ENCODE data around the gene CCM2. TPM values are rescaled to one million over a fixed set of nuclear protein-coding genes. Genes with fewer than 3 reads are reported as not detected.

Gene CCM2
- total RNA-seq, 2 donors from 2014 or later, result 94.2 to 109 TPM

DNA sequence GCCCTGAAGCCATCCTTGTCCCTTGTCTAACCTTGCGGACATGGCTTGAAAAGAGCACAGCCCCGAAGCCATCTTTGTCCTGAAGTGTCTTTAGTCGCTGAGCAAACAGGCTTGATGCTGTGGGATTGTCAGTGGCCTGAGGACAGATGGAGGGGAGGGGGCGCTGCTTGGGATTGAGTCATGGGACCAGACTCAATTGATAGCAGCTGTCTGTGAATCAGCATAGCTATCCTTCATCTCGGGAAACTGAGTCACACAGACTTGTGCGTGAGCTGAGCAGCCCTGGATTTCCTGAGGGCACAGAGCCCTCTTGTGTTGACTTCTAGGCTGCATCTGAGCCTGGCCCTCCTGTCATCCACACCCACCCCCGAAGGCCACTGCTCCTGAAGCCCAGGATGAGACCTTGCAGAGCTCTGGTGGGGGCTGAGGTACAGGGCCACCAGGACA, 35.6 kb upstream of the CCM2 start:
- H3K4me3 Mint-ChIP-seq, result no peak overlapping the region
- peaks cover 19% of the 10 kb centered on the region for H3K4me1 Mint-ChIP-seq (ENCODE audit: low read depth)
- H3K27me3 Mint-ChIP-seq (ENCODE audit: low read depth), result no peaks in the 10 kb centered on the region
- H3K36me3 Mint-ChIP-seq (ENCODE audit: insufficient read depth in 2 of 2), result peaks cover 14 to 21% of the 10 kb centered on the region in 2 donors
- no peaks in the 10 kb centered on the region for H3K9me3 Mint-ChIP-seq
- H3K27ac Mint-ChIP-seq, result peak overlapping the region; percentile 38
- ATAC-seq (replicated peaks in 1 of 2) (peak; percentile 6 to 8), DNase-seq (peak; percentile 34 to 44)

DNA sequence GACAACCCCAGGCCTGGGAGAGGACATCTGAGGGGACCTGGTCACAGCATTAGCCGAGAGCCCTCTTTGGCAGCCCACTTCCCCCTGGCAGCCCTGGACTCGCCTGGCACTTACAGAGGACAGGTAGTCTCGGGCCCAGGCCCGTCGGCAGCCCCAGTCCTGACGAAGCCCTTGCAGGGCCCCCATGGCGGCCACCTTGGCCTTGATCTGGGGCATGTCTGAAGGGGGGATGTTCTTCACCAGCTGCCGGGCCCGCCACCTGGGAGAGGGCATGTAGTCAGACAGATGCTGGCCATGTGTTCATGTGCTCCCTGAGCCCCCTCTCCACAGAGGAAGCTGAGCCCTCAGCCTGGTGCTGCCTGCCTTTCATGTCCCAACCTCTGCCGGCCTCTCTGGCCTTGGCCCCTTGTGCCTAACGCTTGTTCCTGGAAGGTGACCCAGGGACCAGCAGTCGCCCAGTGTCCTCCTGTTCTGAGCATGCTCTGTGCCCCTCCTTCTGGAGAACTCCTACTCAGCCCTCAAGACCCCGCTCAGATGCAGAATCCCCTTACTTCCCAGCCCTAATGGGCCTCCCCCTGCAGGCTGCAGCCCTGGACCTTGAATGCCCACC, 35.1 kb upstream of the CCM2 start:
- DNase-seq (no peak), ATAC-seq (replicated peaks in 1 of 2) (peak in 1 of 2 donors; percentile 1)
- Mint-ChIP-seq H3K4me3 (no peak overlapping the region), H3K27me3 (ENCODE audit: low read depth) (no peaks in the 10 kb centered on the region), H3K4me1 (ENCODE audit: low read depth) (peaks cover 13% of the 10 kb centered on the region), H3K27ac (peak overlapping the region; percentile 38), H3K9me3 (no peaks in the 10 kb centered on the region), H3K36me3 (ENCODE audit: insufficient read depth in 2 of 2) (peaks cover 13 to 21% of the 10 kb centered on the region in 2 donors)

- H3K4me1 Mint-ChIP-seq (ENCODE audit: low read depth), result peaks cover 8% of the 10 kb centered on the region
- no peaks in the 10 kb centered on the region for H3K27me3 Mint-ChIP-seq (ENCODE audit: low read depth)
- H3K36me3 Mint-ChIP-seq (ENCODE audit: insufficient read depth in 2 of 2), result peaks cover 13 to 19% of the 10 kb centered on the region in 2 donors
- ATAC-seq (replicated peaks in 1 of 2) (no peak), DNase-seq (no peak)
- no peaks in the 10 kb centered on the region for H3K9me3 Mint-ChIP-seq
- no peak overlapping the region for H3K4me3 Mint-ChIP-seq
- H3K27ac Mint-ChIP-seq, result peak overlapping the region; percentile 34
Measured at GRCh38 chr7:44965441-44965903, 34.5 kb upstream of the CCM2 start.

DNA sequence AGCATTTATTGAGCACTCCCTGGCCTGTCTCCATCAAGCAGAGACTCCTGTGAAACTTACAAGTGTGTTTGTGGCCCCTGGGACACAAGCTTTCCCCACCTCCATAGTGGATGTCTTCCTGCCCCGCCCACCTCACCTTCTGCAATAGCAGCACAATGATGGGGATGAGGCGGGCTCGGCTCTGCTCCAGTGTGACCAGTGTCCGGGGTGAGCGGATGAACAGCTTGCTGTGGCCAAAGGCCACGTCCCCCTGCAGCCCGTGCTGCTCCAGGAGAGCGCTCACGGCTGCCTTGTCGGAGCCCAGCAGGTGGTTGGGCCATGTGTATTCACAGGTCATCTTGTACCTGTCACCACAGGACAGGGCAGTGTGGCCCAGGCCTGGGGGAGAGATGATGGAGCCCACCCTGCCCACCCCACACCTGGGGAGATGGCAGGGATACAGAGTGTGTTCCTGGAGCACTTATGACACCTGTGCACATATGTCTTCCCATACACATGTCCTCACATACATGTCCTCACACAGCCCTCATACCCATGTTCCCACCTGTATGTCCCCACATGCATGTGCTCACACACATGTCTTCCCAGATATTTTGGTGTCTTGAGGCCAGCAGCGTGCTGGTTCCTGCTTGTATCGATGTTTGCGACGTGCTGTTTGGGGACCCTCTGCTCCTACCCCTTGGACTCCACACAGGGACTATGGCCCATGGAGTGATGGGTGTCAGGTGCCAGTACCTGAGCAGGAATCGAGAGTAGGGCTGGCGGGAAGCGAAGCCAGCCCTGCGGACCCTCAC, 33.9 kb upstream of the CCM2 start:
- Mint-ChIP-seq H3K4me3 (no peak overlapping the region), H3K36me3 (ENCODE audit: insufficient read depth in 2 of 2) (peaks cover 13 to 18% of the 10 kb centered on the region in 2 donors), H3K4me1 (ENCODE audit: low read depth) (peaks cover 6% of the 10 kb centered on the region), H3K9me3 (no peaks in the 10 kb centered on the region), H3K27ac (no peak overlapping the region), H3K27me3 (ENCODE audit: low read depth) (no peaks in the 10 kb centered on the region)
- DNase-seq (peak in 1 of 2 donors; percentile 16), ATAC-seq (replicated peaks in 1 of 2) (no peak)

GRCh38 chr7:44966731-44967538, 33.1 kb upstream of the CCM2 start:
- Mint-ChIP-seq H3K4me1 (ENCODE audit: low read depth) (peaks cover 11% of the 10 kb centered on the region), H3K9me3 (no peaks in the 10 kb centered on the region), H3K4me3 (no peak overlapping the region), H3K36me3 (ENCODE audit: insufficient read depth in 2 of 2) (peaks cover 13 to 20% of the 10 kb centered on the region in 2 donors), H3K27ac (peak overlapping the region; percentile 63), H3K27me3 (ENCODE audit: low read depth) (no peaks in the 10 kb centered on the region)
- DNase-seq (no peak), ATAC-seq (replicated peaks in 1 of 2) (no peak)

DNA sequence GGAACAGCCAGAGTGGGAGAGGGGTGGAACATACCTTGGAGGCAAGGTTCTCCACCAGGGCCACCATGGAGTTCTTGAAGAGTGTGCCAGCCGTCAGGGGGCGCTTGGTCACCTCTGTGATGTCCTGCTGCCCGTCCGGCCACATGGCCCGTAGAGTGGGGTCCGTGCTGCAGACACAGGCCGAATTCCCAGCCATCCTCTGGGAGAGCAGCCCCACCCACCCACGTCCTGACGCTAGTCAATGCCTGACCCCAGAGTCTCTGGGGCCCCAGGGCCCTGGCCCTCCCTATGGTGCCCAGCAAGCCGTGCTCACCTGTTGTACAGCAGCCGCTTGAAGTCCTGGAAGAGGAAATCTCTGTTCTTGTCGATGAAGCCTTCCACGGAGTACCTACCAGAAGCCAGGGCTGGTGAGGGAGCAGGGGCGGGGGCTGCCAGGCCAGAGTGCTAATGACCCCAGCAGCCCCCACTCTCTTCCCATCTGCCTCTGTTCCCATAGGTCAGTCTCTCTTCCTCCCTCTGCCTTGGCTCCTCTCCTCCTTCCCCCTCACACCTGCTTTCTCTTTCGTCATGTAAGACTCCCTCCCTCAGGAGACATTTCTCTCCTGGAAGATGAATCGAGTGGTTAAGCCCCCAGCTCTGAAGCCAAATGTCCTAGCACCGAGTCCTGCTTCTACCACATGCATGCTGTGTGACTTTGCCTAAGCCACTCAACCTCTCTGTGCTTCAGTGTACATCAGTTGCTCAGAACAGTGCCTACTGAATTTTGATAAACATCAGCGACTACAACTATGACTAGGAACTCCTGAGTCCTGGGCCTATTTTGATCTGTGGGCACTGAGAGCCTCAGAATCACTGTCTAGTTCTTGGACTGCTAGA, 32.2 kb upstream of the CCM2 start:
- Mint-ChIP-seq H3K27me3 (ENCODE audit: low read depth) (no peaks in the 10 kb centered on the region), H3K27ac (peak overlapping the region; percentile 82), H3K9me3 (no peaks in the 10 kb centered on the region), H3K36me3 (ENCODE audit: insufficient read depth in 2 of 2) (peaks cover 16 to 28% of the 10 kb centered on the region in 2 donors), H3K4me3 (no peak overlapping the region), H3K4me1 (ENCODE audit: low read depth) (peaks cover 20% of the 10 kb centered on the region)
- ATAC-seq (replicated peaks in 1 of 2) (no peak), DNase-seq (no peak)

DNA sequence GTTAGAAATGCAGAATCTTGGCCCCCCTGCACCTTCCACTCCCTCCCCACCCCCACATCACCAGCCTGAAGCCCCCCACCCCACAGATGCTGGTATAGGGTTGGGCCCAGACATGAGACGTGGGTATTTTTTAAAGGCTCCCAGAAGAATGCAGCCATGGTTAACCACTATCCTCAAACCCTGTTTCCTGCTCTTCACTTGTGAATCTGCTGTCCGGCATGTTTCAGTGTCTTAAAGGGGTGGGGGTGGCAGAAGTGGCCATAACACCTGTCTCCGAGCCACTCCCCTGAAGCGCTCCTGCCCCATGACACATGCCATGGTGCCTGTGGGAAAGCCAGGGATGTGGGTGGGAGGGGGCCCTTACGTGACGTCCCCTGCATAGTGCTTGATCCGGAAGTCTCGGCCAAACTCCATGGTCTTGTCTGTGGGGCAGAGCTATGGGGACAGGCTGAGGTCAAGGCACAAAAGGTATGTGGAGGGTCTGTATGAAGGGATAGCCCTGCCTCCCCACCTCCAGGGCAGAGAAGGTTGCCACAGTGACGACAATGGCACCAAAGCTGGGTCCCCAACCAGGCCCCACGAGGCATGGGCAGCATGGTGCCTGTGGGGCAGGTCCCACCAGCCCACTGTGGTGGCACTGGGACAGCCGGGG, 30.8 kb upstream of the CCM2 start:
- Mint-ChIP-seq H3K4me3 (no peak overlapping the region), H3K36me3 (ENCODE audit: insufficient read depth in 2 of 2) (peaks cover 16 to 35% of the 10 kb centered on the region in 2 donors), H3K4me1 (ENCODE audit: low read depth) (peaks cover 31% of the 10 kb centered on the region), H3K27me3 (ENCODE audit: low read depth) (no peaks in the 10 kb centered on the region), H3K27ac (no peak overlapping the region), H3K9me3 (no peaks in the 10 kb centered on the region)
- ATAC-seq (replicated peaks in 1 of 2) (no peak), DNase-seq (no peak)

- peaks cover 20 to 38% of the 10 kb centered on the region in 2 donors for H3K36me3 Mint-ChIP-seq (ENCODE audit: insufficient read depth in 2 of 2)
- H3K27me3 Mint-ChIP-seq (ENCODE audit: low read depth), result no peaks in the 10 kb centered on the region
- DNase-seq (no peak), ATAC-seq (replicated peaks in 1 of 2) (no peak)
- H3K27ac Mint-ChIP-seq, result no peak overlapping the region
- H3K4me3 Mint-ChIP-seq, result no peak overlapping the region
- no peaks in the 10 kb centered on the region for H3K9me3 Mint-ChIP-seq
- peaks cover 35% of the 10 kb centered on the region for H3K4me1 Mint-ChIP-seq (ENCODE audit: low read depth)
Measured at GRCh38 chr7:44969701-44970522, 30.1 kb upstream of the CCM2 start.

DNA sequence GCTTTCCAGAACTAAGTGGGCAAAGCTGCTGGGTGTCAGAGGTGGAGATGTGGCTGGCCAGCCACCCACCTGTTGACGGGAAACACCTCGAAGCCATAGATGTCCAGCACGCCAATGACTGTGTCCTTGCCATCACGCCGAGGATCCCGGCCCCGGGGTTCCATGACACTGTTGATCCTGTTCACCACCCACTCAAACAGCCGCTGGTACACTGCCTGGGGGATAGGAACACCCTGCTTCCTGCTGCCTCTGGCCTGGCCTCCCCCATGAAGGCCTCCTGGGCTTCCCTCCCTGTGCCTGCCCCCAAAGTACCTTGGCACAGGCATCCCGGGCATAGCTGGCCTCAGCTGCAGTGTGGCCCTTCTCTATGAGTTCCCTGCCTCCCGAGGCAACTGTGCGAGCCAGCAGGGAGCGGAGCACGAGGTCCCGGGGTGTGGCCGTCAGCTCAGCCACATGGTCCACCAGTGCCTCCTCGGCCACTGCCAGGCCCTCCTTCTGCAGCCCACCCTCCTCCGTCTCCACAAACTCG, 29.4 kb upstream of the CCM2 start:
- H3K36me3 Mint-ChIP-seq (ENCODE audit: insufficient read depth in 2 of 2), result peaks cover 19 to 40% of the 10 kb centered on the region in 2 donors
- peak in 1 of 2 donors; percentile 11 for DNase-seq
- H3K27ac Mint-ChIP-seq, result peak overlapping the region; percentile 77

DNA sequence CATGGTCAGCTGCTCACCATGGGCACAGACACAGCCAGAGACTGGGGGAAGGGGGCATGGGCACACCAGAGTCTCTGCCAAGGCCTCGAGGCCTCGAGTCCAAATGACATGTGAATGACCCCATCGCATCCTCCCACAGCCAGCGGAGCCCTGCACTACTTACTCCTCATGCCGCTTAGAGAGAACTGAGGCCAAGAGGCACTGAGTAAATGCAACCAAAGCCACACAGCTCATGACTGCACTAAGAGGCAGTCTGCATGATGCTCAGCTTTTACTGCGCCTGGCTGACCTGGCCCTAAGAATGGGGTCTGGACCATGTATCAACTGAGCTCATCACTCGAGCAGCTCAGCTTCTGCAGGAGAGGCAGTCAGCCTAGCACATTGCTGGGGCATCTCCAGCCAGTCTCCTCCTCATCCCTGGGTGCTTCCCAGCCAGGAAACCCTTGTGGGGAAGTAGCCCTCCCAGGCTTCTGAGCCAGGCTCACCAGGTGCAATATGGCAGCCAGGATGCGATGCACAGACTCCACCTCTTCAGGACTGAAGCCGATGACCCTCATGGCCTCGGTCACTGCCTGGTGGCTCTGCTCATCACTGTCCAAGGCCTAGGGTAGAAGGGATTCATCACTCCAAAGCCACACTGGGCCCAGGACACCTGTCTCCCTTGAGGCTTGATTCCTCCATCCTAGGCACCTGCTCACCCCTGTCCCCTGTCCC, 28.7 kb upstream of the CCM2 start:
- no peak for DNase-seq
- no peak for ATAC-seq (replicated peaks in 1 of 2)
- Mint-ChIP-seq H3K4me1 (ENCODE audit: low read depth) (peaks cover 49% of the 10 kb centered on the region), H3K4me3 (no peak overlapping the region), H3K27me3 (ENCODE audit: low read depth) (no peaks in the 10 kb centered on the region), H3K27ac (no peak overlapping the region), H3K36me3 (ENCODE audit: insufficient read depth in 2 of 2) (peaks cover 18 to 41% of the 10 kb centered on the region in 2 donors), H3K9me3 (no peaks in the 10 kb centered on the region)

More for the DNA sequence above, 29.4 kb upstream of the CCM2 start:
- no peaks in the 10 kb centered on the region for H3K27me3 Mint-ChIP-seq (ENCODE audit: low read depth)
- no peaks in the 10 kb centered on the region for H3K9me3 Mint-ChIP-seq
- no peak overlapping the region for H3K4me3 Mint-ChIP-seq
- ATAC-seq (replicated peaks in 1 of 2), result no peak
- H3K4me1 Mint-ChIP-seq (ENCODE audit: low read depth), result peaks cover 41% of the 10 kb centered on the region

Measured in activated T-cell treated with anti-CD3 and anti-CD28 coated beads, Interleukin-2, amount 50 U/mL, for 72 hours (primary cell).